GM18507 (cell line): ENCODE results near the gene C1orf167.

ENCODE experiments used
- DNase-seq: peaks from one replicate; pipeline ENCODE4 v3.0.0; 2011; ENCODE audit warnings: low read depth; ENCODE audit not compliant: insufficient read length; ENCODE audit errors: extremely low spot score
- FAIRE-seq: peaks from 2 replicates; lab custom pipeline; 2011; peaks lifted over from hg19 to GRCh38; lab: Jason Lieb, UNC

Gene C1orf167

GRCh38 chr1:11761988-11762406 lies at the start of gene C1orf167:
Gene C1orf167 (plus strand): TSS chr1:11762193. CDS start chr1:11764401, 2,208 bp downstream.
- DNase-seq (no peak), FAIRE-seq (no peak)

DNA sequence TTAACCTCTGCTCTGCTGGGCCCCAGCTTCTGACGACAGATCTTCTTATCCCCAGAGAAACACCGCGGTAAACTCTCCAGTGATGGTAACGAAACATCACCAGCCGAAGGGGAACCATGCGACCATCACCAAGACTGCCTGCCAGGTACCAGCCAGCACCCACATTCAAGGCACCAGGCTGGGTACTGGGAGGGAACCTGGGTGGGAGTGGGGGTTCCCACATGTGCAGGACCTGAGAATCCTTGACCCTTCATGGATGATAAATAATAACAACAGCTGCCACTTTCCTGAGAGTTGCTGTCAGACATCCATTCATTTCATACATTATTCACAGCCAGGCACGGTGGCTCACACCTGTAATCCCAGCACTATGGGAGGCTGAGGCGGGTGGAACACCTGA lies 49.7 kb upstream of the C1orf167 start:
- DNase-seq (no peak), FAIRE-seq (no peak)

- DNase-seq: no peak
Observed at GRCh38 chr1:11713095-11713494, 48.9 kb upstream of the C1orf167 start.

DNA sequence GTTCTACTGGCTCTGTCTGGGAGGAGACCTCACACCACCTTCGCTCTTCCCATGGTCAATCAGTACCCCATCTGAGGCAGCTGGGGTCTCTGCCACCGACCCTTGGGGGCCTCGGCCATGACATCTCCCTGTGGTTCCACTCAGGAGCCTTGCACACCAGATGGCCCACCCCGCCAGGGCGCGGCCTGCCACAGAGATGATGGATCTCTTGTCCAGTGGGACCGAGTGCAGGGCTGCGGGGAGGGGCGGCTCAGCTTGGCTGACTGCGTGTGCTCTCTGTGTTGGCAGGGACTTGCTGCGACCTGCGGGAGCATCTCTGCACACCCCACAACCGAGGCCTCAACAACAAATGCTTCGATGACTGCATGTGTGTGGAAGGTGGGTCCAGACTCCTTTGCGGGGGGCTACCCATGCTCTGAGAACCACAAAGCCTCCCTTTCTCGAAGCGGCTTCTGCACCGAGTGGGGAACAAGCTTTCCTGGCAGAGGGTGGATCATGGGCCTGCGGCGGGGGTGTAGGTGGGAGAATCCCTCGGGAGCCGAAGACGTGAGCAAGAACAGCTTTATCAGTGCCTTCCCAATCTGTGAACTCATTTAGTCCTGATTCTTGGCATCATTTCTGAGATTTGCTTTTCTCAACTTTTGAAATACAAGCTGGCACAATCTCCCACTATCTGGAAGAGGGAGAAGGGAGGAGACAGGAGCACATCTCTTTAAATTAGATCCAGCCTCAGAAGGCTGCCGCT lies 47.0 kb upstream of the C1orf167 start:
- FAIRE-seq (no peak), DNase-seq (no peak)

More at GRCh38 chr1:11713095-11713494, 48.9 kb upstream of the C1orf167 start:
- no peak for FAIRE-seq

DNA sequence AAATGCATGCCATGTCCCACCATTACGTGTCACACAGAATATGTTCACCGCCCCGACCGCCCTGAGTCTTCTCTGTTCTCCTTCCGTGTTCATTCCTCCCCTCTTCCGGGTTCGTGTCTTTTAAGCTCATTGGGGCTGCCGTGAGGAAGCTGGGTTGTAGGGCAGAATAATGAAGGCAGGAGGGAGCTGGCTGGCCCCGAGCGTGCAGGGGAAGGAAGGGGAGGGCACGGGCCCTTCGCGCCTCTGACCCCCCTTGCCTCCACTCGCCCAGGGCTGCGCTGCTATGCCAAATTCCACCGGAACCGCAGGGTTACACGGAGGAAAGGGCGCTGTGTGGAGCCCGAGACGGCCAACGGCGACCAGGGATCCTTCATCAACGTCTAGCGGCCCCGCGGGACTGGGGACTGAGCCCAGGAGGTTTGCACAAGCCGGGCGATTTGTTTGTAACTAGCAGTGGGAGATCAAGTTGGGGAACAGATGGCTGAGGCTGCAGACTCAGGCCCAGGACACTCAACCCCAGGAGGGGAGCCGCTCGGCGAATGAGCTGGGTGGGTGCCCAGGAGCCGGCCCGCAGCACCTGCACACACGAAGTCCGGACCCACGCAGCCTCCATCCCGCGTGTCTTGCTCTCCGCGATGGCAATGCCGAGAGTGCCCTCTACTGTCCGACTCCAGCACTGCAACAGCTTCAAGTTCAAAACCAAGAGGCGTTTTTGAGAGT lies 42.5 kb upstream of the C1orf167 start:
- FAIRE-seq: peak; percentile 87
- peak; percentile 75 for DNase-seq

DNA sequence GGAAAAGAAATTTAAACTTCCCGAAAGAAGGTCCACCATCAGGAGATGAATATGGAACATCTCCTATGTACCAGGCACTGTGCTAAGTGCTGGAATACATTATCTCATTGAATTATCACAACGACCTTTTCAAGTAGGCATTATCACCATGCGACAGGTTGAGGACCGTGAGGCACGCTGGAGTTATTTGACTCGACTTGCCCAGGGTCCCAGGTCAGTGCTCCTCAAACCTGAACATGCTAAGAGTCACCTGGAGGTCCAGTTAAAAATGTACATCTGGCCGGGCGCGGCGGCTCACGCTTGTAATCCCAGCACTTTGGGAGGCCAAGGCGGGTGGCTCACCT lies 42.0 kb upstream of the C1orf167 start:
- DNase-seq (no peak), FAIRE-seq (no peak)

DNA sequence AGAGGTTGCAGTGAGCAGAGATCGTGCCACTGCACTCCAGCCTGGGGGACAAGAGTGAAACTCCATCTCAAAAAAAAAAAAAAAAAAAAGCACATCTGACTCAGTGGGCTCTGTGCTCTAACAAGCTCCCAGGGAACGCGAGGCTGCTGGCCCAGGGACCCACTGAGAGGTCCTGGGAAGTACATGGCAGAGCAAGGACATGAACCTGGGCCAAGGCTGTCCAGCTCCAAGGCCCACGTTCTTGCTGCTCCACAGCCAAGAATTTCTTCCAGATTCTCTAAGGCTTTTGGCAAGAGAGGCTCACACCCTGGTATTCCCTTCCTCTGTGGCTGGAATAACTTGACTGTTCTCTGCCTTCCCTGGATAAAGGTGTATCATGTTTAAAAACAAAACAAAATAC lies 41.5 kb upstream of the C1orf167 start:
- DNase-seq (no peak), FAIRE-seq (no peak)

DNA sequence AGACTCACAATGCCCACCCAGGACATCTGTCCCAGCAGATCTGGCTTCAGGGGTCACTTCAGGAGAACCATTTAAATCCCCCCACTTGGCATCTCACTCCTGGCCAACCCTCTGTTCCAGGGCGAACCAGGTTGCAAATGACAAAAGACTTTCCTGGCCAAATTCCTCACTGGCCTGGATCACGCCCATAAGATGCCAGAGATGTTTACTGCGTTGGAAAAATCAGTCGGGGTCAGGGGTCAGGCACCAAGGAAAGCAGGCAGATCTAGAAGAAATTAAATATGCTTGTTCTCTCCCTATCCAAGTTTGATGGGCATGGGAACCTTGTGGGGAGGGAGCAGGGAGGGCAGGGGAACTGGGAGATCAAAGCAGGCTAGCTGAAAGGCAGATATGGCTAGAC lies 40.7 kb upstream of the C1orf167 start:
- no peak for FAIRE-seq
- no peak for DNase-seq

GRCh38 chr1:11722538-11722937 lies 39.5 kb upstream of the C1orf167 start:
- no peak for FAIRE-seq
- DNase-seq: no peak

DNA sequence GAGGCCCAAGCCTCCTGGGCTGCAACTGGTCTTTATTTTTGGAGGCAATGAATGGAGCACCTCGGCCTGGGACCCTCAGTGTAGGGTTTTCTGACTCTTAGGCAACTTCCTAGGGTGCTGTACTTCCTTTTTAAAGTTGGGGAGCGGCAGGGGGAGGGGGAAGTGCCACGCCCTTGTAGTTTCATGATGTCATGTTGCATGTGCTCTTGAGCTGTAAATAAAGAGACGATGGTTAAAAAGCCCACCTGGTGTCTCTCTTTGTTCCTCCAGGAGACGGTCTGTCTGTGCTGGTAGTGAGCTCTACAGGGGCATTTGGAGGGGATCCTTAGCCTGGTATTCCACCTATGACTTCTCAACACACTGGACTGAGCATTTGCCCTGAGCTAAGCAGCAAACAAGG lies 36.4 kb upstream of the C1orf167 start:
- no peak for DNase-seq
- no peak for FAIRE-seq

DNA sequence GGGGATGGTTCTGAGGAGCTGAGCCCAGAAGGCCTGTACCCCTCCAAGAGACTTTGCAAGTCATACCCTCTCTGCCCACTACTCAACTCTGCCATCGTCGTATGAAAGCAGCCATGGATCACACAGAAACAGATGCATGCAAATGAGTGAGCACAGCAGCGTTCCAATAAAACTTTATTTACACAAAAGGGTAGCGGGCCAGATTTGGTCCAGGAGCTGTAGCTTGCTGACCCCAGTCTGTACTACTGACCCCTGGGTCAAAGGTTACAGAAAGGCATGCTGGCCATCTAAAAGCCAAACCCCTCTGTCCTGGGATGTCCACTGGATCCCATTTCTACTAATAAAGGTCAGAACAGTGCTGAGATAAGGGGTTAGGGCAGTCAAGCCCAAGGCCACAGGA lies 34.9 kb upstream of the C1orf167 start:
- no peak for FAIRE-seq

GRCh38 chr1:11728126-11728806 lies 33.7 kb upstream of the C1orf167 start:
- no peak for FAIRE-seq
- DNase-seq: no peak

More for the DNA sequence above, 34.9 kb upstream of the C1orf167 start:
- no peak for DNase-seq

DNA sequence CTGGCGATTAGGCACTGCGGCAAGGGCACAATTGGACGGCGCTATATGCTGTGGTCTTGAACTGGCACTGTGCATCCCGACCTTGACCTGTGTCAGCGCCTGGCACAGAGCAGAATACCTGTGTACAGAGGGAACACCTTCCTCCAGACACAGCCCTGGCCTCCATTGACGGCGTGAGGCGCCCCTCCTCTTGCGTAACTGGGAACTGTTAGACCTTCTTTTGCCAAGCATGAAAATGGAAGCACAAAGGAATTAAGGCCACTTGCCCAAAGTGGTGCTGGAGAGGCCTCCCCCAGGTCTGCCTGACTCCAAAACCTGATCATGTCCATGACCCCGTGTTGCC lies 32.9 kb upstream of the C1orf167 start:
- FAIRE-seq (no peak), DNase-seq (no peak)

GRCh38 chr1:11729498-11730428 lies 32.2 kb upstream of the C1orf167 start:
- no peak for DNase-seq
- no peak for FAIRE-seq

GRCh38 chr1:11730429-11730891 lies 31.5 kb upstream of the C1orf167 start:
- peak; percentile 80 for FAIRE-seq
- no peak for DNase-seq

DNA sequence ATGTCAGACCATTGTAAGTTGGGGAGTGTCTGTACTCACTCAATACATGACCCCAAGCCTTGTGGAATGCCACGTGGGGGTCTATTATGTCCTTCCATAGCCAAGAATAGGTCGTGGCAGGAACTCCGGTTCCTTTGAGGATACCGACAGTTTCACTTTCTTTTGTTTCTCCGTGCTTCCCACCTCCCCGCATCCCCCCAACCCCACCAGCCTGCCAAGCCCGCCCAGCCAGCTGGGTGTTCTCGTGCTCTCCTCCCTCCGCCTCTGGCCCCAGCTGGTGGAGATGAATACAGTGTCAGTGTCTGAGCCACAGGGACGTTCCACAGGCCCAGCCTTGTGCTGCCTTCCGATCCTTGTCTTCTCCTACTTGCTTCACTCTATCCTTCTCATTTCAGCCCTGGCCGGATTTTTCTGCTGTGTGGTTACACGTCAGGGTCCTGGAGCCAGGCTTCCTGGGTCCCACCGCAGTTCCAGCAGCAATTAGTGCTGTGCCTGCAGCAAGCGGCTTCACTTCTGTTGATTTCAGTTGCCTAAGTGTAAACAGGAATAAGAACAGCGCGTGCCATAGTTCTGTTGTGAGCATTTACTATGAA lies 30.2 kb upstream of the C1orf167 start:
- FAIRE-seq: no peak
- DNase-seq: no peak

DNA sequence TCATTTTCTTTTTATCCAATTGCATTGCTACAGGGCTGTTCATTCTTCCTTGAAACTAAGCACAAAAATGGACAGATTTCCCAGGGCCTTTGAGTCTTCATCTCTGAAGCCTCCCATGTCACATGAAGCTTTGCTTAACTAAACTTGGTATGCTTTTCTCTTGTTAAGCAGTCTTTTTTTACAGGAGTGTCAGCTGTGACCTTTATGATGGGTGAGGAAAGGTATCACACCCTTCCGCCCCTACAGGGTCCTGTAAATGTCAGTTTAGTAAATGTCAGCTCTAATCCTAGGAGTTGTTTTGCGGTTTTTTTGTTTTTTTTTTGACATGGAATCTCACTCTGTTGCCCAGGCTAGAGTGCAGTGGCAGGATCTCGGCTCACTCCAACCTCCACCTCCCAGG lies 28.7 kb upstream of the C1orf167 start:
- DNase-seq (no peak), FAIRE-seq (no peak)

GRCh38 chr1:11735531-11735853 lies 26.5 kb upstream of the C1orf167 start:
- no peak for FAIRE-seq
- no peak for DNase-seq
